SK-N-SH (cell line): ENCODE results near the gene HMGXB3. TPM values are rescaled to one million over a fixed set of nuclear protein-coding genes. Genes with fewer than 3 reads are reported as not detected.

ENCODE experiments used
- CTCF ChIA-PET: fragments of 300-600, 350-600 bp; formaldehyde crosslinking; extraction: SDS; loops from one replicate; lab custom pipeline; 2021; lab: Yijun Ruan, JAX
- POLR2A ChIA-PET: fragments of 350-600 bp; sonication (Branson Sonifier 250); formaldehyde crosslinking; extraction: SDS; loops from one replicate; lab custom pipeline; 2020; ENCODE audit warnings: antibody characterized with exemption, inconsistent platforms; lab: Yijun Ruan, JAX
- DNase-seq: peaks from one replicate; pipeline ENCODE4 v3.0.0; 2012
- H2AFZ ChIP-seq: fragments of 200-600 bp; sonication (generic); 2 replicates; pipeline ENCODE4 v1.8.1; 2016; ENCODE audit warnings: antibody characterized with exemption, mild to moderate bottlenecking, low read depth
- H3F3A ChIP-seq: fragments of 200-600 bp; sonication (generic); replicated peaks from 2 replicates; pipeline ENCODE3; 2016; ENCODE audit warnings: antibody characterized with exemption, mild to moderate bottlenecking; ENCODE audit not compliant: insufficient read depth
- H3K27ac ChIP-seq, 2 experiments: fragments of 200-500 bp in 1 of 2; fragments of 200-600 bp in 1 of 2; sonication (Bioruptor generic) in 1 of 2; sonication (generic), shearing (Covaris generic) in 1 of 2; 2 replicates each; pipeline versions ENCODE4 v1.5.1 to v1.6.1; 2014 to 2016; ENCODE audit warnings: low read depth in 2 of 2, inconsistent platforms in 1 of 2, low read length in 1 of 2, mild to moderate bottlenecking in 1 of 2, mixed read lengths in 1 of 2
- H3K27me3 ChIP-seq: fragments of 200-600 bp; sonication (generic), shearing (Covaris generic); 2 replicates; pipeline ENCODE4 v1.6.1; 2016; ENCODE audit warnings: mixed run types; ENCODE audit not compliant: insufficient read depth
- H3K36me3 ChIP-seq, 2 experiments: fragments of 200-500 bp in 1 of 2; fragments of 200-600 bp in 1 of 2; sonication (Bioruptor generic) in 1 of 2; sonication (generic) in 1 of 2; replicated peaks in 1 of 2; 2 replicates each; pipeline versions ENCODE3 to v1.5.1; 2014 to 2016; ENCODE audit warnings: low read length in 1 of 2, mild to moderate bottlenecking in 1 of 2; ENCODE audit not compliant: insufficient read depth in 2 of 2, control insufficient read depth in 1 of 2
- H3K4me1 ChIP-seq, 2 experiments: fragments of 200-500 bp in 1 of 2; fragments of 200-600 bp in 1 of 2; sonication (Bioruptor generic) in 1 of 2; sonication (generic), shearing (Covaris generic) in 1 of 2; 2 replicates each; pipeline versions ENCODE4 v1.5.1 to v1.6.1; 2014 to 2016; ENCODE audit warnings: low read depth in 1 of 2, low read length in 1 of 2, mixed run types in 1 of 2; ENCODE audit not compliant: insufficient read depth in 2 of 2, control insufficient read depth in 1 of 2
- H3K4me2 ChIP-seq: fragments of 200-600 bp; sonication (generic), shearing (Covaris generic); 2 replicates; pipeline ENCODE4 v1.6.1; 2017; ENCODE audit warnings: mixed run types
- H3K4me3 ChIP-seq, 2 experiments: fragments of 200-500 bp in 1 of 2; fragments of 200-600 bp in 1 of 2; sonication (Bioruptor generic) in 1 of 2; sonication (generic), shearing (Covaris generic) in 1 of 2; 2 replicates each; pipeline versions ENCODE4 v1.5.1 to v1.8.1; 2014 to 2016; ENCODE audit warnings: low read depth in 2 of 2, inconsistent platforms in 1 of 2, low read length in 1 of 2, mild to moderate bottlenecking in 1 of 2, mixed read lengths in 1 of 2, moderate library complexity in 1 of 2
- H3K79me2 ChIP-seq: fragments of 200-600 bp; sonication (generic); 2 replicates; pipeline ENCODE4 v1.8.1; 2017; ENCODE audit warnings: mild to moderate bottlenecking; ENCODE audit not compliant: insufficient read depth
- H3K9ac ChIP-seq: fragments of 200-600 bp; sonication (generic); 2 replicates; pipeline ENCODE4 v1.6.1; 2017; ENCODE audit warnings: mixed run types
- H3K9me2 ChIP-seq: fragments of 200-600 bp; sonication (generic); 2 replicates; pipeline ENCODE4 v1.6.1; 2017; ENCODE audit warnings: mixed run types
- H3K9me3 ChIP-seq: fragments of 200-600 bp; sonication (generic); 2 replicates; pipeline ENCODE4 v1.6.1; 2017; ENCODE audit warnings: mixed run types, mild to moderate bottlenecking, moderate library complexity
- H4K20me1 ChIP-seq: fragments of 200-600 bp; sonication (generic); 2 replicates; pipeline ENCODE4 v1.6.1; 2017; ENCODE audit warnings: mild to moderate bottlenecking, mixed run types; ENCODE audit not compliant: insufficient read depth
- ELF1 ChIP-seq: IDR thresholded peaks from 2 replicates; pipeline ENCODE4 v1.4.0; 2012
- EP300 ChIP-seq, 2 experiments: IDR thresholded peaks; 2 replicates each; pipeline versions ENCODE4 v1.4.0 to v1.6.1; 2012; ENCODE audit warnings: borderline replicate concordance in 1 of 2, low read depth in 1 of 2, low read length in 1 of 2
- FOSL2 ChIP-seq: IDR thresholded peaks from 2 replicates; pipeline ENCODE4 v1.4.0; 2012; ENCODE audit warnings: low read depth, mild to moderate bottlenecking, moderate library complexity, borderline replicate concordance
- GABPA ChIP-seq: IDR thresholded peaks from 2 replicates; pipeline ENCODE4 v1.4.0; 2012; ENCODE audit warnings: low read depth, mild to moderate bottlenecking
- JUND ChIP-seq: IDR thresholded peaks from 2 replicates; pipeline ENCODE4 v1.4.0; 2012
- MEF2A ChIP-seq: IDR thresholded peaks from 2 replicates; pipeline ENCODE4 v1.4.0; 2012; ENCODE audit warnings: low read depth, borderline replicate concordance
- MXI1 ChIP-seq: IDR thresholded peaks from 2 replicates; pipeline ENCODE4 v1.6.1; 2012; ENCODE audit warnings: mild to moderate bottlenecking, low read depth, low read length, improper control_type of control experiment
- NFIC ChIP-seq: IDR thresholded peaks from 2 replicates; pipeline ENCODE4 v1.4.0; 2012; ENCODE audit warnings: borderline replicate concordance
- NRF1 ChIP-seq: IDR thresholded peaks from 2 replicates; pipeline ENCODE4 v1.6.1; 2012; ENCODE audit warnings: low read depth, mild to moderate bottlenecking, low read length
- POLR2AphosphoS5 ChIP-seq: IDR thresholded peaks from 2 replicates; pipeline ENCODE4 v1.6.1; 2012; ENCODE audit warnings: low read depth, low read length
- RCOR1 ChIP-seq: fragments of 150-350 bp; IDR thresholded peaks from 2 replicates; pipeline ENCODE4 v1.6.1; 2017; ENCODE audit warnings: antibody characterized with exemption, low read length
- SMC3 ChIP-seq: IDR thresholded peaks from 2 replicates; pipeline ENCODE4 v1.6.1; 2012; ENCODE audit warnings: low read depth, low read length, improper control_type of control experiment
- TCF12 ChIP-seq: IDR thresholded peaks from 2 replicates; pipeline ENCODE4 v1.4.0; 2012
- TEAD4 ChIP-seq: IDR thresholded peaks from 2 replicates; pipeline ENCODE4 v1.4.0; 2012; ENCODE audit warnings: mild to moderate bottlenecking, borderline replicate concordance; ENCODE audit not compliant: insufficient read depth
- WGBS: methylation state at CpG from one replicate; pipeline ENCODE4 v1.1.6; 2017; ENCODE audit warnings: low lambda C conversion rate; 5-methylcytosine and 5-hydroxymethylcytosine counted together
- polyA plus RNA-seq, 3 experiments: library from polyadenylated mRNA; depleted of rRNA; stranded (reverse); fragments of >200 nt; gene quantifications; 2 replicates each; pipeline ENCODE4 v1.2.3, GENCODE V29; 2012
- TF ChIP-seq, protein P1 (sequence below): IDR thresholded peaks from 2 replicates; pipeline ENCODE4 v1.4.0; 2012; ENCODE audit warnings: low read depth, borderline replicate concordance
- TF ChIP-seq, protein P2 (sequence below): IDR thresholded peaks from 2 replicates; pipeline ENCODE4; 2012
- TF ChIP-seq, protein P3 (sequence below): fragments of 150-350 bp; IDR thresholded peaks from 2 replicates; pipeline ENCODE4 v1.6.1; 2016; ENCODE audit warnings: mild to moderate bottlenecking, low read depth, low read length

Gene HMGXB3
- polyA plus RNA-seq, 1 of the 3 experiments (the other 2 are of a cell fraction): 28.8 TPM

DNA sequence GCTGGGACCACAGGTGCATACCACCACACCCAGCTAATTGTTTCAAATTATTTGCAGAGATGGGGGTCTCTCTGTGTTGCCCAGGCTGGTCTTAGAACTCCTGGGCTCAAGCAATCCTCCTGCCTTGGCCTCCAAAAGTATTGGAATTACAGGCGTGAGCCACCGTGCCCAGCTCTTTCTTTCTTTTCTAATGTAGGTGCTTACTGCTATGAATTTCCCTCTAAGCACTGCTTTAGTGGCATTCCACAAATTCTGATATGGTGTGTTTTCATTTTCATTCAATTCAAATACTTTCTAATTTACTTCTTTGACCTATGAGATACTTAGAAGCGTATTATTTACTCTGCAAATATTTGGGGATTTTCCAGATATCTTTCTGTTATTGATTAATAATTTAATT lies 14.9 kb downstream of the HMGXB3 start (continued):
- TF ChIP-seq NRF1 (no peak), GABPA (no peak), MEF2A (no peak), MXI1 (no peak), ELF1 (no peak), SMC3 (no peak), TCF12 (no peak)
- TF ChIP-seq, protein P1, sequence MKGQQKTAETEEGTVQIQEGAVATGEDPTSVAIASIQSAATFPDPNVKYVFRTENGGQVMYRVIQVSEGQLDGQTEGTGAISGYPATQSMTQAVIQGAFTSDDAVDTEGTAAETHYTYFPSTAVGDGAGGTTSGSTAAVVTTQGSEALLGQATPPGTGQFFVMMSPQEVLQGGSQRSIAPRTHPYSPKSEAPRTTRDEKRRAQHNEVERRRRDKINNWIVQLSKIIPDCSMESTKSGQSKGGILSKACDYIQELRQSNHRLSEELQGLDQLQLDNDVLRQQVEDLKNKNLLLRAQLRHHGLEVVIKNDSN: no peak

DNA sequence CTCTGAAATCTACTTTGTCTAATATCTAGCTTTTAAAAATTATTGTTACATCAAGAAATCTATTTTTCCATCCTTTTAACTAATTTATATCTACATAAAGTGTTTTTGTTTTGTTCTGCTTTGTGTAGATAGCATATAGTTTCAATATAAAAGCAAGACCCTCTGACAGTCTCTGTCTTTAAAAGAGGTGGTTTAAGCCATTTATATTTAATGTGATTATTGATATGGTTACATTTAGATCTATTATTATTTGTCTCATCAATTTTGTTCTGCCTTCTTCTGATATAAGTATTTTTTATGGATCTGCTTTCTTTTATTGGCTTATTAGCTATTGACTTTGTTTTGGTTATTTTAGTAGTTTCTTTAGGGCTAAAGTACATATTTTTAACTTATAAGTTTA lies 16.0 kb downstream of the HMGXB3 start:
- Histone ChIP-seq H3K27ac (peak overlapping the region in 1 of 2 experiments; percentile 85; a peak in 2 of 4 replicates), H2AFZ (no peak overlapping the region), H3K79me2 (peaks cover 49% of the 10 kb centered on the region), H3K9ac (no peak overlapping the region)
- TF ChIP-seq, protein P1: no peak
- no peak for TF ChIP-seq FOSL2
- TF ChIP-seq, all 33 proteins: peak for 0
- Histone ChIP-seq H3K9me2 (no peaks in the 10 kb centered on the region), H3K27me3 (no peaks in the 10 kb centered on the region), H3K4me3 (no peak overlapping the region), H3F3A (peaks cover 49% of the 10 kb centered on the region), H3K36me3 (peaks cover 76 to 83% of the 10 kb centered on the region in 2 experiments), H3K9me3 (peaks cover 13% of the 10 kb centered on the region; the same call in 1 of the 2 replicates), H3K4me2 (no peak overlapping the region), H3K4me1 (peaks cover 0 to 32% of the 10 kb centered on the region in 2 experiments; a peak in 2 of 4 replicates), H4K20me1 (0 out of 2 replicates have a peak, but pooled peaks cover 3% of the 10 kb centered on the region)
- CTCF ChIA-PET: no interaction called here
- POLR2A ChIA-PET: no interaction called here
- DNase-seq: no peak

DNA sequence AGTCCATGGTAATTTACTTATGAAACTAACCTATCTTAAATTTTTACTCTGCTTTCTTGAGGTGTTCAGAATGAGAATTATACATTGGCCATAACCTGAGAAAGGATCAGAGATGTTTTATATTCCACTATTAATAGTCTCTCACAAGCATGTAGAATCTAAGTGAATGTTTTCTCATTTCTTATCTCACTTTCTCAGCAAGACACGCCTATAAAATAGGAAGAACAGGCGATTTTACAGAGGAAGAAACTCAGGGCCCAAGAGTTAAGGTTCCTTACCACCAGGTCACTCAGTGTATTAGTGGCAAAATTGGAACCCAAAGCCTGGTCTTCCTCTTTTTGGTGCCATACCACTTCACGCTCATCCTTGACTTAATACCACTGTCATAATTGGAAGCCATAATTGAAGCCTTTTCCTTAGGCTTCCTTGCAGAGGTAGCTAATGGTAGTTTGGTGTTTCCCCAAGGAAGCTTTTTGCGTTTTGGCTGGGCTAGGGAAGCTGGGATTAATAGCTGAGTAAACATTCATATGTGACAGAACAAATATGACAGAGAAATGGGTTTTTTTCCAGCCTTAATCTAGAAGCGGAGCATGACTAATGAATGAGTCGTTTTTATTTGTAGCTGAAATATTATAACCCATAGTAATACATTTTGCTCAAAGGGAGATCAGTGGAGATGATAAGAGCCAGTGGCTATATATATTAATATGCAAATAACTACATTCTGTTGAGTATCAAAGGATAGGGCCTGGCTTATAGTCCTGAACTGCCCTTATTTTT lies 16.9 kb downstream of the HMGXB3 start:
- H3K4me2 ChIP-seq: peak overlapping the region; percentile 22; the same call in 1 of the 2 replicates

More for the DNA sequence above, 16.9 kb downstream of the HMGXB3 start:
- Histone ChIP-seq H3K9me2 (no peaks in the 10 kb centered on the region), H3K36me3 (peaks cover 69 to 76% of the 10 kb centered on the region in 2 experiments), H3F3A (peaks cover 58% of the 10 kb centered on the region), H3K9me3 (peaks cover 13% of the 10 kb centered on the region; the same call in 1 of the 2 replicates), H3K9ac (peak overlapping the region; percentile 1; the same call in 1 of the 2 replicates), H4K20me1 (0 out of 2 replicates have a peak, but pooled peaks cover 3% of the 10 kb centered on the region), H3K4me3 (no peak overlapping the region), H3K4me1 (peaks cover 0 to 38% of the 10 kb centered on the region in 2 experiments; a peak in 3 of 4 replicates), H3K27me3 (no peaks in the 10 kb centered on the region), H3K79me2 (peaks cover 42% of the 10 kb centered on the region), H3K27ac (peak overlapping the region; percentile 14 to 85; a peak in 3 of 4 replicates), H2AFZ (no peak overlapping the region)
- POLR2A ChIA-PET: no interaction called here
- 48% methylated on average over 6 of the region's 6 CpGs for WGBS
- no peak for DNase-seq
- TF ChIP-seq, protein P1: no peak
- TF ChIP-seq NFIC: peak; percentile 32; the same call in 1 of the 2 replicates
- TF ChIP-seq RCOR1: no peak
- peak; percentile 81 for TF ChIP-seq JUND
- TF ChIP-seq TEAD4: 0 out of 2 replicates have a peak, but pooled peaks have one; percentile 41
- no peak for TF ChIP-seq POLR2AphosphoS5
- TF ChIP-seq, protein P2, sequence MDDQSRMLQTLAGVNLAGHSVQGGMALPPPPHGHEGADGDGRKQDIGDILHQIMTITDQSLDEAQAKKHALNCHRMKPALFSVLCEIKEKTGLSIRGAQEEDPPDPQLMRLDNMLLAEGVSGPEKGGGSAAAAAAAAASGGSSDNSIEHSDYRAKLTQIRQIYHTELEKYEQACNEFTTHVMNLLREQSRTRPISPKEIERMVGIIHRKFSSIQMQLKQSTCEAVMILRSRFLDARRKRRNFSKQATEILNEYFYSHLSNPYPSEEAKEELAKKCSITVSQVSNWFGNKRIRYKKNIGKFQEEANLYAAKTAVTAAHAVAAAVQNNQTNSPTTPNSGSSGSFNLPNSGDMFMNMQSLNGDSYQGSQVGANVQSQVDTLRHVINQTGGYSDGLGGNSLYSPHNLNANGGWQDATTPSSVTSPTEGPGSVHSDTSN: peak; percentile 82
- TF ChIP-seq, protein P3, sequence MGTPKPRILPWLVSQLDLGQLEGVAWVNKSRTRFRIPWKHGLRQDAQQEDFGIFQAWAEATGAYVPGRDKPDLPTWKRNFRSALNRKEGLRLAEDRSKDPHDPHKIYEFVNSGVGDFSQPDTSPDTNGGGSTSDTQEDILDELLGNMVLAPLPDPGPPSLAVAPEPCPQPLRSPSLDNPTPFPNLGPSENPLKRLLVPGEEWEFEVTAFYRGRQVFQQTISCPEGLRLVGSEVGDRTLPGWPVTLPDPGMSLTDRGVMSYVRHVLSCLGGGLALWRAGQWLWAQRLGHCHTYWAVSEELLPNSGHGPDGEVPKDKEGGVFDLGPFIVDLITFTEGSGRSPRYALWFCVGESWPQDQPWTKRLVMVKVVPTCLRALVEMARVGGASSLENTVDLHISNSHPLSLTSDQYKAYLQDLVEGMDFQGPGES: no peak
- peak; percentile 76 for TF ChIP-seq FOSL2
- TF ChIP-seq TCF12: peak; percentile 82
- peak in 1 of 2 experiments; percentile 67; a peak in 1 of 4 replicates for TF ChIP-seq EP300 (IDR thresholded peaks at IDR 0.05; ENCODE audit: borderline replicate concordance in 1 of 2, low read depth in 1 of 2, low read length in 1 of 2)
- TF ChIP-seq MEF2A: peak; percentile 83
- CTCF ChIA-PET: interaction anchor here (0.6 to 1.7 kb wide), 3 partner anchors 10 to 220 kb away, joined by 3 to 6 read pairs (median 4); no protein-coding TSS in a partner anchor
